NCI-H69 (cell line): ENCODE results near the gene PLOD1.
A peak's percentile ranks its signal among the peaks of the same experiment; 100 is the strongest.
"Not testable (repeated sequence)": the region's sequence is repeated elsewhere in the genome, so short reads cannot be mapped to it uniquely, and the experiment has no call there.

Experiments
- DNase-seq: peaks from one replicate; lab custom pipeline; 2025; lab: John Stamatoyannopoulos, UW

The PLOD1 gene

GRCh38 chr1:11912482-11913216 lies 21.9 kb upstream of the PLOD1 start:
- DNase-seq = not testable (repeated sequence)

DNA sequence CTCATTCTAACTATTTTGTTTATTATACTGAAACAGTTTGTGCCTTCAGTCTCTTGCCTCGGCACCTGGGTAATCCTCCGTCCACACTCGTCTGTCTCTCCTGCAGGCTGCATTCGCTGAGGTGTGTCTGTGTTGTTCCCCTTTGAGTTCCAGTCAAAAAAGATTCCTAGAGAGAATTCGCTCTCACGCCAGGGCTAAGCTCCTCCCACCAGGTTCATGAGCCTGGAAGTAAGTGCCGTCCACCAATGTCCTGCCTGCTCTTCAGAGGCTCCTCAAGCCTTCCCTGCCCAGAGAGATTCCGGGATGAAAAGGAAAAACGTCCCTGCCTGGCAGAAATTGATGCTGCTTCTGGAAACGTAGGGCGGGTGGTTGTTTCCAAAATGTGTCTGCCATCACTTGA lies 21.2 kb upstream of the PLOD1 start:
- no peak for DNase-seq

DNA sequence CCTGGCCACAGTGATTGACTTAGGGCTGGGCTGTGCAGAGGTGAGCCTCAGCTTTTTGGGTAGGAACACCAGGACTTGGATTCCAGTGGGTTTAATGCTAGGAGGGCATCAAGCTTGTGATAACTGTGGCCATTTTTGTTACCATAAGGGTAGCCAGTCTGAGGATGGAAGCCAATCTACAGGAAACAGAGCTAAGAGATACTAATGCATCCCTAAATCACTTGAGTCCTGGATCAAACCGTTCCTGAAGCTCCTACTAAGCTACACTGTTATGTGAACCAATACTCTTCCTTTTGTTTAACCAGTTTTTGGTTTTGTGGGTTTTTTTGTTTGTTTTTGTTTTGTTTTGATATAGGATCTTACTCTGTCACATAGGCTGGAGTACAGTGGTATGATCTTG lies 20.5 kb upstream of the PLOD1 start:
- no peak for DNase-seq

- DNase-seq = no peak
Observed at GRCh38 chr1:11918799-11919519, 15.6 kb upstream of the PLOD1 start.

DNA sequence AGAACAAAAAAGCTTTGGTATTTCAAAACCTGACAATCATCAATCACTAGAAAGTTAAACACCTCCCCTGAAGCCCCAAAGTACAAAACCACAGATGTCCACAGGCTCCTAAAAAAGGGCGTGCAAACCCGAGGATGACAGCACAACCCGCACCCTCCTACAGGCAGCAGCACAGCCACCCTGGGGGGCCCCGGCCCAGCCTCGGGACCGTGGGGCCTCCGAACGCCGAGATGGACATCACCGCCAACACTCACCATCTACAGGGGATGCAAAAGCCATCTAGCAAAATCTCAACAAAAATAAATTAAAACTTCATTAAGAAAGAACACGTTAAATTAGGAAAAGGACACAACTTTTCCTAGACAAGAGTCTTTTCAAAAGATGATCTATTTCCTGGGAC lies 14.9 kb upstream of the PLOD1 start:
- no peak for DNase-seq

DNA sequence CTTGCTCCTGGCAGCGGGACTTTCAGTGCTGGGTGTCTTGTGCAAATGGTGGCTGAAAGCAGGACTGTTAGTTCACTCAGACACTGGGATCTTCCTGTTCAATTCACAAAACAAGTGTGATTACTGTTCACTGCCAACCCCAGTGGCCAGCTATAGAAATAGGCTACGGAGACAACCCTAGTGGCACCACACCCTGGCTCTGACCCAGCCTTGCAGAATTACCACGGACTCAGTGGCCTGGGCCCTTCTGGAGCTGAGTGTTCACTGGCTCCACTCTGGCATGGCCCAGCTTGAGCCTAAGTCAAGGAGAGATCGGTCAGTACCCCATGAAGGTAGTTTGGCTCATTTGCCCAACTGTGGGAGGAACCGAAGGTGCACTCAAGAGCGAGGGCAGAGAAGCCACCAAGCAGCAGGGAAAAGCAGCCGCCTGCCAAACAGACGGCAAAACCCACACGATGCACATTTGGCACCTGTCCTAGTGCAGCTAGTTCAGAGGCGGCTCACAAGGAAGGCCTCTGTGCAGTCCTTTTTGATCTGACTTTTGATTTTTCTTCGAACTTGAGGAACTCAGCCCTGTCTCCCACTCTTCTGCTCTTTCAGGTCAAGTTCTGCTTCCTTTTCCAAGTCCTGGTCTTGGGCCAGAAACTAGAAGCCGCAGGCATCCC lies 14.1 kb upstream of the PLOD1 start:
- no peak for DNase-seq

GRCh38 chr1:11921022-11921421 lies 13.5 kb upstream of the PLOD1 start:
- DNase-seq = no peak

- DNase-seq = no peak
Observed at GRCh38 chr1:11923069-11923826, 11.3 kb upstream of the PLOD1 start.

DNA sequence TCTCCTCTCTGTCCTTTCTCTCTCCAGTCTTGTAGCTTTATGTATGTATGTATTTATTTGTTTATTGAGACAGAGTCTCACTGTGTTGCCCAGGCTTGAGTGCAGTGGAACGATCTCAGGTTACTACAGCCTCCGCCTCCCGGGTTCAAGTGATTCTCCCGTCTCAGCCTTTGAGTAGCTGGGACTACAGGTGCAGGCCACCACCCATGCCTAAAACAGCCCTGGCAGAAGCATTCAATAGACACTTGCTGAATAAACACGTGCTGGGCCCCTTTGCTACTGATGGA lies 10.7 kb upstream of the PLOD1 start:
- no peak for DNase-seq

- no peak for DNase-seq
Observed at GRCh38 chr1:11924334-11925195, 10.0 kb upstream of the PLOD1 start.

DNA sequence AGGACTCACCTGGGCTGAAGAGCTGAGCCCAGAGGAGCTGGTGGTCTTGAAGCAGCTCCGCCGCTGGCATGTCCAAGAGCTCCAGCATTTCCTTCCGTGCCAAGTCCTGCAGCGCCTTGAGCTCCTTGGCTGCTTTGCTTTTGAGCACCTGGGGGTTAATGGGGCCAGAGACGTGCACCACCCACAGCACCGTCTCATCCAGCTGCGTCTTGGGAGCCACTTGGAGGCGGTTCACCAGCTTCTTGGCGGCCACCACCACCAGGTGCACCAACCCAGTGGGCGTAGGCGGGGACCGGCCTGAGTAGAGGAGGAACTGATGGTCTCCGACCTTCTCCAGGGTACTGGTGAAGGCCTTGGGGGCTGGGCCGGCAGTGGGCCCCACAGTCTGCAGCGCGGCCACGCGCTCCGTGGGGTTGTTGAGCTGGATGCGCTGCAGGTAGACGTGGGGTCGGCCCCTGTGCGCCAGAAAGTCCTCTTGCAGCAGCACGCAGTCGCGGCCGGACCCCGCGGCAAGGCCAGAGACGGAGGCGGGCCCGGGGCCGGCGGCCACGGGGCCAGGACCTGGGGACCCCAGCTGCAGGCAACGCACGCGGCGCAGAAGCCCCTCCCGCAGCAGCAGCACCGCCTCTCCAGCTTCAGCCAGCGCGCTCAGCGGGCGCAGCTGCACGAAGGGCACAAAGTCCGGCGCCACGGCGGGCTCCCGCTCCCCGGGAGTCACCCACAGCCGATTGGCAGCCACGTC lies 9.2 kb upstream of the PLOD1 start:
- not testable (repeated sequence) for DNase-seq

DNA sequence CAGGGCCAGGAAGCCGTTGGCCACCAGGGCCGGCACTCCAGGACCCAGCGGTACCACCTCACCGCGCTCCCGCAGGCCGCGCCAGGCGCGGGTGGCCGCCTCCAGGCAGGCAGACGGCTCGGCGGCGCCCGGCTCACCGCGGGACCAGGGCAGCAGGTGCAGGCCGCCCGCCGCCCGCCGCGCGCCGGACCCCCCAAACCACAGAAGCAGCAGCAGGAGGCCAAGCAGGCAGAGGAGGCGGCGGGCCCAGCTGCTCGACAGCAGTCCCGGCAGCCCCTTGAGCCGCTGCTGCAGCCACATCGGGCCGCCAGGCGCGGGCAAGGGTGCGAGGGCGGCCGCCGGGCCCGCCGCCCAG lies 8.6 kb upstream of the PLOD1 start:
- no peak for DNase-seq

DNA sequence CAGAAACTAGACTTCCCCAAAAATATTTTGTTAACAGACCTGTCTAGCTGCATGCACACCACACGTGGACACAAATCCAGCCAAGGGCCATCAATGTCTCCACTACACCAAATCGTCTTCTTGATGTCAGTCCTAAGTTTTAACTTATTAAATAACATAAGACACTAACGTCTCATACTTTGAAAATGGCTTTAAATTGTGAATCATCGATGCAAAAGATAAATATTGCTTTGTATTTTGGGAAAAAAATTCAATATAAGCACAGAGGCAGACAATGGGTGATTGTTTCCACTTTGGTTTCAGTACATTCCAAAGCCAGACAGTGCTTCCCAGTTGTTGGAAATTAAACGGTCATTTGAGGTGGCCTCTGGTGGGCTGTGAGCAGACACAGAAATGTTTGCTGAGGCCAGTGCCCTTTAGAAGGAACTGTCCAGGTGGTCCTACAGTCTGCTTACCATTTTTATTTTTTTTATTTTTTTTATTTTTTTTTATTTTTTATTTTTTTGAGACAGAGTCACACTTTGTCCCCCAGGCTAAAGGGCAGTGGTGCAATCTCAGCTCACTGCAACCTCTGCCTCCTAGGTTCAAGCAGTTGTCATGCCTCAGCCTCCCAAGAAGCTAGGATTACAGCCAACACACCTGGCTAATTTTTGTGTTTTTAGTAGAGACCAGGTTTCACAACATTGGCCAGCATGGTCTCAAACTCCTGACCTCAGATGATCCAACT lies 6.5 kb upstream of the PLOD1 start:
- no peak for DNase-seq

DNA sequence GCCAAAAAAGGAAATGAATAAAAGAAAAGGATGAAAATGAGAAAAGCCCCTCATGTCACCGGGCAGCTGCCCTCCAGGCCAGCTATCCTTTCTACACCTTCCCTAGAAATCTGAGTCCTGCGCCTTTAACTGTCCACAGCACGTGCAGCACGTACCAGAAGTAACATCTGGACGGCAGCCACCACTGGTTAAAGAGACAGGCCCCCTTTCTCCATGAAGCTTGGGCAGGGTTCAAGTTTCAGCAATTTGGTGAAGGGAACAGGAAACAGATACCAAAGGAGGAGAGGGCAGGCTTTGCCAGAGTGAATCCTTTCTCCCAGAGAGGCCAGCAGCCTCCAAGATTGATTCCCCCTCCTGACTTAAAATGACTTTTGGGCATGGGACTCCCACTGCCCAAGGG lies 4.7 kb upstream of the PLOD1 start:
- DNase-seq = peak; percentile 65

GRCh38 chr1:11930571-11931445 lies 3.7 kb upstream of the PLOD1 start:
- DNase-seq = no peak

DNA sequence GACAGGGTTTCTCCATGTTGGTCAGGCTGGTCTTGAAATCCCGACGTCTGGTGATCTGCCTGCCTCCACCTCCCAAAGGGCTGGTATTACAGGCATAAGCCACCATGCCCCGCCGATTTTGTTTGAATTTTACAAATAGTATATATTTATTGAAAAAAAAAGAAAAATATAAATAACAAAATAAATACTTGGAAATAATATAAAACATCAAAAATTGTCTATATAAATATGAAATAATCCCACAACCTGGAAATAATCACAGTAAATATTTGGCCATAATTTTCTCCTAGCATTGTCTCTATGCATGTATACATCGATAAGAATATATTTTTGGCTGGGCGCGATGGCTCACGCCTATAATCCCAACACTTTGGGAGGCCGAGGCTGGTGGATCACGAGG lies 2.7 kb upstream of the PLOD1 start:
- DNase-seq = no peak

- no peak for DNase-seq
Observed at GRCh38 chr1:11935057-11935412, 518 bp downstream of the PLOD1 start.

DNA sequence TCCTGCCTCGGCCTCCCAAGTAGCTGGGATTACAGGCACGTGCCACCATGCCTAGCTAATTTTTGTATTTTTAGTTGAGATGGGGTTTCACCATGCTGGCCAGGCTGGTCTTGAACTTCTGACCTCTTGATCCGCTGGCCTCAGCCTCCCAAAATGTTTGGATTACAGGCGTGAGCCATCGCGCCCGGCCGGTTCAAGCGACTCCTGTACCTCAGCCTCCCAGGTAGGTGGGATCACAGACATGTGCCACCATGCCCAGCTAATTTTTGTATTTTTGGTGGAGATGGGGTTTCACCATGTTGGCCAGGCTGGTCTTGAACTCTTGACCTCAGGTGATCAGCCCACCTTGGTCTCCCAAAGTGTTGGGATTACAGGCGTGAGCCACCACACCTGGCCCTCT lies 1.2 kb downstream of the PLOD1 start:
- not testable (repeated sequence) for DNase-seq

- DNase-seq = peak; percentile 7
Observed at GRCh38 chr1:11938722-11939526, 4.4 kb downstream of the PLOD1 start.
